K562 (cell line): Measurements from ENCODE around the gene SNX30. TPM values are rescaled to one million over a fixed set of nuclear protein-coding genes. Genes with fewer than 3 reads are reported as not detected.

Source experiments
- E2F4 ChIP-seq: sonication (generic); formaldehyde crosslinking; IDR thresholded peaks from 2 replicates; pipeline ENCODE4 v1.8.0; 2022; ENCODE audit warnings: mild to moderate bottlenecking, low read depth, missing genetic modification reagents
- KLF10 ChIP-seq: fragments of 250-450 bp; sonication (Bioruptor Pico); IDR thresholded peaks from 2 replicates; pipeline ENCODE4 v1.6.1; 2021; ENCODE audit warnings: matching md5 sums
- NR2C1 ChIP-seq, 2 experiments: fragments of 450-650 bp; IDR thresholded peaks; 2 replicates each; pipeline ENCODE4 v1.6.1; 2017; ENCODE audit warnings: mild to moderate bottlenecking in 2 of 2, antibody characterized with exemption in 1 of 2, inconsistent platforms in 1 of 2, missing compliant biosample characterization in 1 of 2, missing genetic modification characterization in 1 of 2
- PURB ChIP-seq: sonication (generic); formaldehyde crosslinking; IDR thresholded peaks from 2 replicates; pipeline ENCODE4 v1.9.0; 2021; ENCODE audit warnings: low read depth, mild to moderate bottlenecking, missing genetic modification reagents
- SIN3A ChIP-seq, 2 experiments: fragments of 150-350 bp in 1 of 2; IDR thresholded peaks; 2 replicates each; pipeline ENCODE4 v1.6.1; 2011 to 2016; ENCODE audit warnings: borderline replicate concordance in 2 of 2, low read depth in 2 of 2, low read length in 2 of 2, mild to moderate bottlenecking in 2 of 2, moderate library complexity in 2 of 2; ENCODE audit not compliant: control insufficient read depth in 1 of 2
- SMARCC2 ChIP-seq: fragments of 450-650 bp; IDR thresholded peaks from 2 replicates; pipeline ENCODE4 v1.6.1; 2017; ENCODE audit warnings: antibody characterized with exemption, moderate library complexity, mild to moderate bottlenecking, low read depth
- UBTF ChIP-seq, 2 experiments: IDR thresholded peaks; 2 replicates each; pipeline ENCODE4 v1.6.1; 2012; ENCODE audit warnings: improper control_type of control experiment in 2 of 2, low read depth in 2 of 2, low read length in 2 of 2, borderline replicate concordance in 1 of 2
- polyA plus RNA-seq, 8 experiments: library from polyadenylated mRNA; depleted of rRNA in 4 of 8; stranded (reverse) in 5 of 8; unstranded in 3 of 8; fragments of >200 nt; fragmentation: Nextera tagmentation in 2 of 8; fragmentation: Illumina TruSeq in 1 of 8; extraction: Ambion mirVana in 2 of 8; extraction: Trizol in 1 of 8; gene quantifications; 2 replicates each; pipeline versions ENCODE4 v1.2.1 to v1.2.3, GENCODE V29; 2011 to 2014; ENCODE audit warnings: inconsistent platforms in 1 of 8, missing spikeins in 1 of 8
- total RNA-seq, 7 experiments: library from RNA; depleted of rRNA in 6 of 7; stranded (reverse); fragments of >200 nt in 6 of 7; fragmentation: Illumina TruSeq in 2 of 7; extraction: Trizol in 2 of 7; gene quantifications; 2 replicates each; pipeline versions ENCODE4 v1.2.1 to v1.2.3, GENCODE V29; 2011 to 2021; ENCODE audit warnings: low replicate concordance in 1 of 7

The SNX30 gene
- total and polyA plus RNA-seq, 9 of the 15 experiments (the other 6 are each of a cell fraction or from before 2014, with no cell fraction given), result 0.76 to 5.9 (median 3.3) TPM

GRCh38 chr9:112810696-112811490 is 60.3 kb downstream of the SNX30 start (continued):
- TF ChIP-seq SMARCC2 (peak; percentile 26; the same call in 1 of the 2 replicates), E2F4 (CRISPR knock-in tag) (no peak), SIN3A (IDR thresholded peaks at IDR 0.05; ENCODE audit: borderline replicate concordance in 2 of 2, control insufficient read depth in 1 of 2, low read depth in 2 of 2, low read length in 2 of 2) (no peak), PURB (CRISPR knock-in tag) (no peak), KLF10 (CRISPR knock-in tag) (no peak), NR2C1 (IDR thresholded peaks at IDR 0.05) (no peak), NR2C1 (tag; IDR thresholded peaks at IDR 0.05) (no peak), UBTF (IDR thresholded peaks at IDR 0.05; ENCODE audit: borderline replicate concordance in 1 of 2, low read depth in 2 of 2, low read length in 2 of 2) (no peak)
